GM23338 (cell line): ENCODE measurements around the gene DNAJC10. TPM values are rescaled to one million over a fixed set of nuclear protein-coding genes. Genes with fewer than 3 reads are reported as not detected.

Source experiments
- ATAC-seq: fragments of 200-7000 bp; cut with Tn5 transposase; 3 replicates; pipeline ENCODE4 v1.9.1; 2020
- DNase-seq: peaks from one replicate; pipeline ENCODE4 v3.0.0-alpha.2; 2015; ENCODE audit warnings: low spot score
- H2AFZ ChIP-seq: fragments of 200-600 bp; sonication (generic); 2 replicates; pipeline ENCODE4 v1.8.0; 2016; ENCODE audit warnings: antibody characterized with exemption, mild to moderate bottlenecking, moderate library complexity
- H3F3A ChIP-seq: fragments of 200-600 bp; sonication (generic); replicated peaks from 2 replicates; pipeline ENCODE4 v1.8.0; 2017; ENCODE audit warnings: antibody characterized with exemption, mixed run types, low read depth
- H3K27ac ChIP-seq: fragments of 200-600 bp; sonication (generic); 2 replicates; pipeline ENCODE4 v1.6.1; 2016; ENCODE audit warnings: low read depth
- H3K27me3 ChIP-seq: fragments of 200-600 bp; sonication (generic); 2 replicates; pipeline ENCODE4 v1.8.0; 2016; ENCODE audit warnings: mild to moderate bottlenecking, mixed run types, moderate library complexity; ENCODE audit not compliant: insufficient read depth
- H3K36me3 ChIP-seq: fragments of 200-600 bp; sonication (generic); 2 replicates; pipeline ENCODE4 v1.8.0; 2016; ENCODE audit warnings: mild to moderate bottlenecking; ENCODE audit not compliant: insufficient read depth
- H3K4me1 ChIP-seq: fragments of 200-600 bp; sonication (generic); 2 replicates; pipeline ENCODE4 v1.8.0; 2016; ENCODE audit warnings: mild to moderate bottlenecking, moderate library complexity; ENCODE audit not compliant: insufficient read depth
- H3K4me2 ChIP-seq: fragments of 200-600 bp; sonication (generic); 2 replicates; pipeline ENCODE4 v1.7.1; 2017; ENCODE audit warnings: mixed run types
- H3K4me3 ChIP-seq: fragments of 200-600 bp; sonication (generic); 2 replicates; pipeline ENCODE4 v1.6.1; 2016; ENCODE audit warnings: mixed run types
- H3K79me2 ChIP-seq: fragments of 200-600 bp; sonication (generic); replicated peaks from 2 replicates; pipeline ENCODE4 v1.8.0; 2017; ENCODE audit warnings: mild to moderate bottlenecking; ENCODE audit not compliant: insufficient read depth
- H3K9me2 ChIP-seq: fragments of 200-600 bp; sonication (generic); 2 replicates; pipeline ENCODE4 v1.8.0; 2017; ENCODE audit not compliant: insufficient read depth
- H4K20me1 ChIP-seq: fragments of 200-600 bp; sonication (generic); replicated peaks from 2 replicates; pipeline ENCODE4 v1.8.0; 2017; ENCODE audit warnings: mild to moderate bottlenecking; ENCODE audit not compliant: insufficient read depth
- H3K27ac Mint-ChIP-seq: 2 replicates; pipeline ENCODE4 v1.8.0; 2020; ENCODE audit warnings: inconsistent platforms, mild to moderate bottlenecking, moderate library complexity, mixed read lengths
- H3K27me3 Mint-ChIP-seq: 3 replicates; pipeline ENCODE4 v1.8.0; 2022; ENCODE audit warnings: low read depth, mild to moderate bottlenecking, moderate library complexity, mixed read lengths, inconsistent platforms; ENCODE audit not compliant: insufficient read depth, poor library complexity
- H3K36me3 Mint-ChIP-seq: 3 replicates; pipeline ENCODE4 v1.8.0; 2021; ENCODE audit warnings: low read depth, mild to moderate bottlenecking, inconsistent platforms, moderate library complexity, mixed read lengths
- H3K4me1 Mint-ChIP-seq: 3 replicates; pipeline ENCODE4 v1.8.0; 2020; ENCODE audit warnings: mild to moderate bottlenecking, inconsistent platforms, mixed read lengths
- H3K4me3 Mint-ChIP-seq: 3 replicates; pipeline ENCODE4 v1.8.0; 2021; ENCODE audit warnings: moderate library complexity, mild to moderate bottlenecking, inconsistent platforms, mixed read lengths
- H3K9me3 Mint-ChIP-seq: 3 replicates; pipeline ENCODE4 v1.8.0; 2020; ENCODE audit warnings: moderate library complexity, mild to moderate bottlenecking, inconsistent platforms, mixed read lengths
- EZH2 ChIP-seq: fragments of 200-600 bp; sonication (generic); IDR thresholded peaks from one replicate; pipeline ENCODE4 v1.8.0; 2017; ENCODE audit warnings: antibody characterized with exemption, mild to moderate bottlenecking, low read depth; ENCODE audit not compliant: unreplicated experiment
- EZH2phosphoT487 ChIP-seq: fragments of 200-600 bp; sonication (generic); IDR thresholded peaks from one replicate; pipeline ENCODE4 v1.8.1; 2018; ENCODE audit warnings: antibody characterized with exemption; ENCODE audit not compliant: unreplicated experiment
- NANOG ChIP-seq: IDR thresholded peaks from 2 replicates; pipeline ENCODE4 v1.6.1; 2016; ENCODE audit warnings: antibody characterized with exemption, borderline replicate concordance
- POLR2AphosphoS5 ChIP-seq: IDR thresholded peaks from 2 replicates; pipeline ENCODE4 v1.6.1; 2016; ENCODE audit warnings: antibody characterized with exemption, low read depth
- STAT1 ChIP-seq: IDR thresholded peaks from one replicate; pipeline ENCODE4 v1.6.1; 2016; ENCODE audit warnings: antibody characterized with exemption; ENCODE audit not compliant: unreplicated experiment
- ZNF114 ChIP-seq: fragments of 250-450 bp; sonication (Bioruptor Pico); IDR thresholded peaks from 2 replicates; pipeline ENCODE4 v1.5.0; 2020; ENCODE audit warnings: mild to moderate bottlenecking, moderate library complexity
- ZNF331 ChIP-seq: fragments of 250-450 bp; sonication (Bioruptor Pico); IDR thresholded peaks from 2 replicates; pipeline ENCODE4 v1.5.0; 2020; ENCODE audit warnings: low read depth, mild to moderate bottlenecking, moderate library complexity
- polyA plus RNA-seq: library from polyadenylated mRNA; unstranded; fragments of >200 nt; fragmentation: Nextera tagmentation; extraction: Ambion mirVana; gene quantifications from 2 replicates; pipeline ENCODE4 v1.2.1, GENCODE V29; 2016
- total RNA-seq: library from RNA; depleted of rRNA; stranded (reverse); fragments of >200 nt; shearing (Covaris generic); gene quantifications from 2 replicates; pipeline ENCODE4 v1.2.3, GENCODE V29; 2014
- TF ChIP-seq, protein P1 (sequence below), 2 experiments: fragments of 200-600 bp in 1 of 2; sonication (generic) in 1 of 2; conservative IDR thresholded peaks; 2 replicates each; pipeline versions ENCODE4 v1.5.1 to v1.6.1; 2016 to 2017; ENCODE audit warnings: antibody characterized with exemption in 2 of 2, low read depth in 2 of 2, mild to moderate bottlenecking in 2 of 2, moderate library complexity in 1 of 2
- TF ChIP-seq, protein P2 (sequence below): IDR thresholded peaks from 2 replicates; pipeline ENCODE4 v1.6.1; 2016; ENCODE audit warnings: antibody characterized with exemption
- TF ChIP-seq, protein P3 (sequence below): IDR thresholded peaks from one replicate; pipeline ENCODE4 v1.6.1; 2018; ENCODE audit warnings: antibody characterized with exemption; ENCODE audit not compliant: unreplicated experiment

The DNAJC10 gene
- total and polyA plus RNA-seq, 2 experiments from 2014 or later: 41.9 to 83.1 TPM

DNA sequence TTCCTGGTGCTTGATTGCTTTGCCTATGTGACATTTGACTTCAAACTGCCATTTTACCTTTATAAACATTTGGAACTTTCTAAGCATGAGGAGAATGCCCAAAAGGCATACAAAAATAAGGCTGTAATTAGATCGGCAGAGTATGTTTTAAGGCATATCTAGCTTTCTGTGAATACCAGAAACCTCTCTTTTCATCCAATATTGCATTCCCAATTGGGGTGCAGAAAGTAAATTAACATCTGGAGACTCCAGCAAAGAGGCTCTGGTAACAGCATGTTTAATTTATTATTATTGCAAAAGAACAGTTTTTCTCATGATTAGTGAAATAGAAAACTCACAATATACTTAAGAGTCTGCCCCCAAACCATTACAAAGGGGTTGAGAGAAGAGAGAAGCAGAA is 118.2 kb downstream of the DNAJC10 start:
- H3K36me3 ChIP-seq: no peaks in the 10 kb centered on the region
- no peaks in the 10 kb centered on the region for H3K9me3 Mint-ChIP-seq
- peaks cover 4% of the 10 kb centered on the region; the same call in 1 of the 2 replicates for H3K9me2 ChIP-seq
- H3K4me1 ChIP-seq: no peaks in the 10 kb centered on the region
- ATAC-seq (no peak), DNase-seq (no peak)
- H3K4me1 Mint-ChIP-seq: peaks cover 8% of the 10 kb centered on the region; the same call in 2 of the 3 replicates
- no peak overlapping the region for H3K4me2 ChIP-seq
- no peaks in the 10 kb centered on the region for H4K20me1 ChIP-seq
- H3K27me3 ChIP-seq: no peaks in the 10 kb centered on the region
- TF ChIP-seq, protein P1, sequence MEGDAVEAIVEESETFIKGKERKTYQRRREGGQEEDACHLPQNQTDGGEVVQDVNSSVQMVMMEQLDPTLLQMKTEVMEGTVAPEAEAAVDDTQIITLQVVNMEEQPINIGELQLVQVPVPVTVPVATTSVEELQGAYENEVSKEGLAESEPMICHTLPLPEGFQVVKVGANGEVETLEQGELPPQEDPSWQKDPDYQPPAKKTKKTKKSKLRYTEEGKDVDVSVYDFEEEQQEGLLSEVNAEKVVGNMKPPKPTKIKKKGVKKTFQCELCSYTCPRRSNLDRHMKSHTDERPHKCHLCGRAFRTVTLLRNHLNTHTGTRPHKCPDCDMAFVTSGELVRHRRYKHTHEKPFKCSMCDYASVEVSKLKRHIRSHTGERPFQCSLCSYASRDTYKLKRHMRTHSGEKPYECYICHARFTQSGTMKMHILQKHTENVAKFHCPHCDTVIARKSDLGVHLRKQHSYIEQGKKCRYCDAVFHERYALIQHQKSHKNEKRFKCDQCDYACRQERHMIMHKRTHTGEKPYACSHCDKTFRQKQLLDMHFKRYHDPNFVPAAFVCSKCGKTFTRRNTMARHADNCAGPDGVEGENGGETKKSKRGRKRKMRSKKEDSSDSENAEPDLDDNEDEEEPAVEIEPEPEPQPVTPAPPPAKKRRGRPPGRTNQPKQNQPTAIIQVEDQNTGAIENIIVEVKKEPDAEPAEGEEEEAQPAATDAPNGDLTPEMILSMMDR (conservative IDR thresholded peaks at IDR 0.05; ENCODE audit: low read depth in 2 of 2): no peak
- no peak for TF ChIP-seq POLR2AphosphoS5
- no peak for TF ChIP-seq ZNF331 (CRISPR knock-in tag)
- no peak for TF ChIP-seq EZH2phosphoT487
- TF ChIP-seq, protein P2, sequence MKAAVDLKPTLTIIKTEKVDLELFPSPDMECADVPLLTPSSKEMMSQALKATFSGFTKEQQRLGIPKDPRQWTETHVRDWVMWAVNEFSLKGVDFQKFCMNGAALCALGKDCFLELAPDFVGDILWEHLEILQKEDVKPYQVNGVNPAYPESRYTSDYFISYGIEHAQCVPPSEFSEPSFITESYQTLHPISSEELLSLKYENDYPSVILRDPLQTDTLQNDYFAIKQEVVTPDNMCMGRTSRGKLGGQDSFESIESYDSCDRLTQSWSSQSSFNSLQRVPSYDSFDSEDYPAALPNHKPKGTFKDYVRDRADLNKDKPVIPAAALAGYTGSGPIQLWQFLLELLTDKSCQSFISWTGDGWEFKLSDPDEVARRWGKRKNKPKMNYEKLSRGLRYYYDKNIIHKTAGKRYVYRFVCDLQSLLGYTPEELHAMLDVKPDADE: no peak
- TF ChIP-seq STAT1: no peak
- TF ChIP-seq, protein P3, sequence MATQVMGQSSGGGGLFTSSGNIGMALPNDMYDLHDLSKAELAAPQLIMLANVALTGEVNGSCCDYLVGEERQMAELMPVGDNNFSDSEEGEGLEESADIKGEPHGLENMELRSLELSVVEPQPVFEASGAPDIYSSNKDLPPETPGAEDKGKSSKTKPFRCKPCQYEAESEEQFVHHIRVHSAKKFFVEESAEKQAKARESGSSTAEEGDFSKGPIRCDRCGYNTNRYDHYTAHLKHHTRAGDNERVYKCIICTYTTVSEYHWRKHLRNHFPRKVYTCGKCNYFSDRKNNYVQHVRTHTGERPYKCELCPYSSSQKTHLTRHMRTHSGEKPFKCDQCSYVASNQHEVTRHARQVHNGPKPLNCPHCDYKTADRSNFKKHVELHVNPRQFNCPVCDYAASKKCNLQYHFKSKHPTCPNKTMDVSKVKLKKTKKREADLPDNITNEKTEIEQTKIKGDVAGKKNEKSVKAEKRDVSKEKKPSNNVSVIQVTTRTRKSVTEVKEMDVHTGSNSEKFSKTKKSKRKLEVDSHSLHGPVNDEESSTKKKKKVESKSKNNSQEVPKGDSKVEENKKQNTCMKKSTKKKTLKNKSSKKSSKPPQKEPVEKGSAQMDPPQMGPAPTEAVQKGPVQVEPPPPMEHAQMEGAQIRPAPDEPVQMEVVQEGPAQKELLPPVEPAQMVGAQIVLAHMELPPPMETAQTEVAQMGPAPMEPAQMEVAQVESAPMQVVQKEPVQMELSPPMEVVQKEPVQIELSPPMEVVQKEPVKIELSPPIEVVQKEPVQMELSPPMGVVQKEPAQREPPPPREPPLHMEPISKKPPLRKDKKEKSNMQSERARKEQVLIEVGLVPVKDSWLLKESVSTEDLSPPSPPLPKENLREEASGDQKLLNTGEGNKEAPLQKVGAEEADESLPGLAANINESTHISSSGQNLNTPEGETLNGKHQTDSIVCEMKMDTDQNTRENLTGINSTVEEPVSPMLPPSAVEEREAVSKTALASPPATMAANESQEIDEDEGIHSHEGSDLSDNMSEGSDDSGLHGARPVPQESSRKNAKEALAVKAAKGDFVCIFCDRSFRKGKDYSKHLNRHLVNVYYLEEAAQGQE: no peak
- no peak for TF ChIP-seq ZNF114 (CRISPR knock-in tag)
- TF ChIP-seq NANOG: no peak
- no peaks in the 10 kb centered on the region for H3K79me2 ChIP-seq
- H3K4me3 Mint-ChIP-seq: no peak overlapping the region
- H2AFZ ChIP-seq: no peak overlapping the region
- no peak overlapping the region for H3K4me3 ChIP-seq
- H3K27me3 Mint-ChIP-seq: no peaks in the 10 kb centered on the region
- no peak overlapping the region for H3K27ac Mint-ChIP-seq
- no peak overlapping the region for H3K27ac ChIP-seq
- no peaks in the 10 kb centered on the region for H3K36me3 Mint-ChIP-seq
- no peaks in the 10 kb centered on the region for H3F3A ChIP-seq

DNA sequence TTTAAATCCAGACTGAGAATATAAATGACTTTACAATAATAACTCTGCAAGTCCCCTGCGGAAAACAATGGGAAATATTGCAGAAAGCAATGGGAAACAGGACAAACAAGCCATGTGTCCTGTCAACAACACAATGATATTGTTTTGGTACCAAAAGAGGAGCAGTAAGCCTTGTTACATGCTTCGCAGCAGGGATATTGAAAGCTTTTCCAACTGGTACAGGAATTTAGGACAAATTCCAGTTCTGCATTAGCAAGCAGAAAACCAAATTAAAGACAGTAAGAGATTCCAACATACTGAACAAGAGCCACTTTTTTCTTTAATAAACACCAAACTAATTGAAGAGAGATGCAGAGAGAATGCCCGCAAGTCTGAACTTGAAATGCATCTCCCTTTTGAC is 120.4 kb downstream of the DNAJC10 start:
- Mint-ChIP-seq H3K27ac (no peak overlapping the region), H3K9me3 (no peaks in the 10 kb centered on the region), H3K4me3 (no peak overlapping the region), H3K4me1 (peaks cover 14% of the 10 kb centered on the region; the same call in 2 of the 3 replicates), H3K36me3 (no peaks in the 10 kb centered on the region), H3K27me3 (no peaks in the 10 kb centered on the region)
- Histone ChIP-seq H3K4me1 (no peaks in the 10 kb centered on the region), H3K27ac (no peak overlapping the region), H3K9me2 (peaks cover 4% of the 10 kb centered on the region; the same call in 1 of the 2 replicates), H3K4me3 (no peak overlapping the region), H3K36me3 (no peaks in the 10 kb centered on the region), H3K79me2 (no peaks in the 10 kb centered on the region), H4K20me1 (no peaks in the 10 kb centered on the region), H3F3A (no peaks in the 10 kb centered on the region), H2AFZ (peak overlapping the region; percentile 57; the same call in 1 of the 2 replicates), H3K27me3 (no peaks in the 10 kb centered on the region), H3K4me2 (no peak overlapping the region)
- TF ChIP-seq ZNF331 (CRISPR knock-in tag) (no peak), EZH2 (no peak), NANOG (no peak)
- TF ChIP-seq, protein P3: no peak
- TF ChIP-seq, protein P2: no peak
- DNase-seq: no peak
- no peak for ATAC-seq
